Stimulated activated CD4-positive, alpha-beta T cell treated with anti-CD3 and anti-CD28 coated beads, Interleukin-12 subunit alpha, Interleukin-12 subunit beta, amount 100 ng/mL, for 48 hours (primary cell): ENCODE measurements around the gene SUCLA2.
"Not testable (repeated sequence)": the region's sequence is repeated elsewhere in the genome, so short reads cannot be mapped to it uniquely, and the experiment has no call there.

ENCODE experiments used
- DNase-seq, 3 donors: peaks; one replicate each; pipeline ENCODE4 v3.0.0-alpha.2; 2020; ENCODE audit warnings: low read depth in 2 of 3, low spot score in 1 of 3

Gene SUCLA2

GRCh38 chr13:48001114-48001881 lies at the start of gene SUCLA2:
TSS of gene SUCLA2 (minus strand) at chr13:48001273. CDS start at chr13:48001269, 4 bp downstream.
- peak; percentile 82 to 90 (median 83) for DNase-seq

- DNase-seq, result no peak
These were observed 49.5 kb upstream of the SUCLA2 start for GRCh38 chr13:48050550-48050949.

- no peak for DNase-seq
These were observed 42.9 kb upstream of the SUCLA2 start for GRCh38 chr13:48043789-48044503.

- no peak for DNase-seq
These were observed 41.8 kb upstream of the SUCLA2 start for GRCh38 chr13:48042894-48043293.

- no peak for DNase-seq
These were observed 39.8 kb upstream of the SUCLA2 start for GRCh38 chr13:48040896-48041295.

- no peak for DNase-seq
These were observed 39.0 kb upstream of the SUCLA2 start for GRCh38 chr13:48040049-48040448.

- DNase-seq, result no peak
These were observed 37.7 kb upstream of the SUCLA2 start for GRCh38 chr13:48038761-48039160.

GRCh38 chr13:48037346-48038173 lies 36.5 kb upstream of the SUCLA2 start, which contains the start of gene NUDT15:
TSS of gene NUDT15 (plus strand) at chr13:48037726. CDS start at chr13:48037747, 21 bp downstream.
- DNase-seq, result peak; percentile 91 to 94 (median 93)

- no peak for DNase-seq
These were observed 28.8 kb upstream of the SUCLA2 start for GRCh38 chr13:48029859-48030258.

GRCh38 chr13:48028066-48028465 lies 27.0 kb upstream of the SUCLA2 start:
- no peak for DNase-seq

GRCh38 chr13:48019796-48020195 lies 18.7 kb upstream of the SUCLA2 start:
- no peak for DNase-seq

GRCh38 chr13:48018637-48019036 lies 17.6 kb upstream of the SUCLA2 start:
- DNase-seq, result no peak

GRCh38 chr13:48014359-48014758 lies 13.3 kb upstream of the SUCLA2 start:
- DNase-seq, result no peak

GRCh38 chr13:48012668-48013067 lies 11.6 kb upstream of the SUCLA2 start:
- DNase-seq, result no peak

- no peak for DNase-seq
These were observed 9.6 kb upstream of the SUCLA2 start for GRCh38 chr13:48010698-48011097.

- DNase-seq, result no peak
These were observed 8.2 kb upstream of the SUCLA2 start for GRCh38 chr13:48009284-48009683.

GRCh38 chr13:48006396-48006795 lies 5.3 kb upstream of the SUCLA2 start:
- DNase-seq, result no peak

- no peak for DNase-seq
These were observed 3.1 kb upstream of the SUCLA2 start for GRCh38 chr13:48004201-48004600.

GRCh38 chr13:48001999-48002398 lies 926 bp upstream of the SUCLA2 start:
- DNase-seq, result not testable (repeated sequence)

- DNase-seq, result peak in 2 of 3 donors; percentile 2 to 3
These were observed 437 bp downstream of the SUCLA2 start for GRCh38 chr13:48000559-48001113.

- no peak for DNase-seq
These were observed 1.1 kb downstream of the SUCLA2 start for GRCh38 chr13:47999973-48000372.
